RPMI8226 (cell line): Measurements from ENCODE around the gene SNX9.
"Not testable (repeated sequence)": the region's sequence is repeated elsewhere in the genome, so short reads cannot be mapped to it uniquely, and the experiment has no call there.

Source experiments
- DNase-seq: peaks from one replicate; pipeline ENCODE4 v3.0.0-alpha.2; 2015

SNX9 gene

GRCh38 chr6:157823001-157823527, at the start of gene SNX9:
Gene SNX9 (plus strand): TSS chr6:157823246. CDS start chr6:157823435, 189 bp downstream.
- peak; percentile 89 for DNase-seq

- DNase-seq: peak; percentile 21
Observed at GRCh38 chr6:157773248-157773773, 49.7 kb upstream of the SNX9 start.

GRCh38 chr6:157774153-157775135, 48.6 kb upstream of the SNX9 start:
- DNase-seq: peak; percentile 31

GRCh38 chr6:157775376-157775775, 47.7 kb upstream of the SNX9 start:
- DNase-seq: no peak

- DNase-seq: no peak
Observed at GRCh38 chr6:157777344-157777743, 45.7 kb upstream of the SNX9 start.

- no peak for DNase-seq
Observed at GRCh38 chr6:157778719-157779118, 44.3 kb upstream of the SNX9 start.

GRCh38 chr6:157779705-157780604, 43.1 kb upstream of the SNX9 start:
- DNase-seq: no peak

GRCh38 chr6:157785636-157786035, 37.4 kb upstream of the SNX9 start:
- no peak for DNase-seq

GRCh38 chr6:157786221-157786620, 36.8 kb upstream of the SNX9 start:
- DNase-seq: no peak

- no peak for DNase-seq
Observed at GRCh38 chr6:157787080-157787479, 36.0 kb upstream of the SNX9 start.

GRCh38 chr6:157788180-157788579, 34.9 kb upstream of the SNX9 start:
- no peak for DNase-seq

GRCh38 chr6:157789297-157789696, 33.7 kb upstream of the SNX9 start:
- DNase-seq: no peak

GRCh38 chr6:157789861-157790260, 33.2 kb upstream of the SNX9 start:
- DNase-seq: no peak

GRCh38 chr6:157790548-157791160, 32.4 kb upstream of the SNX9 start:
- no peak for DNase-seq

GRCh38 chr6:157791450-157791849, 31.6 kb upstream of the SNX9 start:
- DNase-seq: peak; percentile 51

GRCh38 chr6:157792671-157793070, 30.4 kb upstream of the SNX9 start:
- no peak for DNase-seq

GRCh38 chr6:157794012-157794411, 29.0 kb upstream of the SNX9 start:
- not testable (repeated sequence) for DNase-seq

GRCh38 chr6:157795841-157796240, 27.2 kb upstream of the SNX9 start:
- no peak for DNase-seq

GRCh38 chr6:157798851-157799250, 24.2 kb upstream of the SNX9 start:
- DNase-seq: no peak

GRCh38 chr6:157799561-157799960, 23.5 kb upstream of the SNX9 start:
- DNase-seq: not testable (repeated sequence)

- DNase-seq: no peak
Observed at GRCh38 chr6:157800420-157801237, 22.4 kb upstream of the SNX9 start.
